ENCODE measurements around the gene ZNF346. TPM values are rescaled to one million over a fixed set of nuclear protein-coding genes. Genes with fewer than 3 reads are reported as not detected.

ZNF346 gene
- total RNA-seq, 1 donor, result 17.9 TPM

DNA sequence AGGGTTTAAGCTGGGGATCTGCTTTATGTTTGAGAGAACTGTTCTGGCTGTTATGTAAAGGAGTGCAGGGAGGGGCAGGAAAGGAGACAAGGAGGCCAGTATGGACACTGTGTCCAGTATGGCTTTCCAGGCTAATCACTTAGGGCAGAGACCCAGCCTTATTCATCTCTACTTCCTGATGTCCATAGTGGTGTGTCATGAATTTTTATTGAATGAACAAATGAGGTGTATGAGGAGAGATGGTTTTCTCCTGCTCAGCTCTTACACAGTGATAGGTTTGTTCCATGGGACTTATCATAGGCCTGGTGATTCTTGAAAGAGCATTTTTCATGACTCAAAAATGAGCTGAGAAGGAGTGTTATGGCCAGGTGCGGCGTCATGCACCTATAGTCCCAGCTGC is 43.7 kb downstream of the ZNF346 start:
- TF ChIP-seq, protein P1, sequence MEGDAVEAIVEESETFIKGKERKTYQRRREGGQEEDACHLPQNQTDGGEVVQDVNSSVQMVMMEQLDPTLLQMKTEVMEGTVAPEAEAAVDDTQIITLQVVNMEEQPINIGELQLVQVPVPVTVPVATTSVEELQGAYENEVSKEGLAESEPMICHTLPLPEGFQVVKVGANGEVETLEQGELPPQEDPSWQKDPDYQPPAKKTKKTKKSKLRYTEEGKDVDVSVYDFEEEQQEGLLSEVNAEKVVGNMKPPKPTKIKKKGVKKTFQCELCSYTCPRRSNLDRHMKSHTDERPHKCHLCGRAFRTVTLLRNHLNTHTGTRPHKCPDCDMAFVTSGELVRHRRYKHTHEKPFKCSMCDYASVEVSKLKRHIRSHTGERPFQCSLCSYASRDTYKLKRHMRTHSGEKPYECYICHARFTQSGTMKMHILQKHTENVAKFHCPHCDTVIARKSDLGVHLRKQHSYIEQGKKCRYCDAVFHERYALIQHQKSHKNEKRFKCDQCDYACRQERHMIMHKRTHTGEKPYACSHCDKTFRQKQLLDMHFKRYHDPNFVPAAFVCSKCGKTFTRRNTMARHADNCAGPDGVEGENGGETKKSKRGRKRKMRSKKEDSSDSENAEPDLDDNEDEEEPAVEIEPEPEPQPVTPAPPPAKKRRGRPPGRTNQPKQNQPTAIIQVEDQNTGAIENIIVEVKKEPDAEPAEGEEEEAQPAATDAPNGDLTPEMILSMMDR (IDR thresholded peaks at IDR 0.05; ENCODE audit: insufficient read depth, low read length), result no peak
- no peak overlapping the region for H3K4me3 ChIP-seq (ENCODE audit: low read depth, low read length)
- DNase-seq (ENCODE audit: low read depth), result no peak

- H3K4me3 ChIP-seq (ENCODE audit: low read depth, low read length), result no peak overlapping the region
- TF ChIP-seq, protein P1 (IDR thresholded peaks at IDR 0.05; ENCODE audit: insufficient read depth, low read length), result no peak
- DNase-seq (ENCODE audit: low read depth), result no peak
Measured at GRCh38 chr5:177067503-177067902, 45.0 kb downstream of the ZNF346 start.

DNA sequence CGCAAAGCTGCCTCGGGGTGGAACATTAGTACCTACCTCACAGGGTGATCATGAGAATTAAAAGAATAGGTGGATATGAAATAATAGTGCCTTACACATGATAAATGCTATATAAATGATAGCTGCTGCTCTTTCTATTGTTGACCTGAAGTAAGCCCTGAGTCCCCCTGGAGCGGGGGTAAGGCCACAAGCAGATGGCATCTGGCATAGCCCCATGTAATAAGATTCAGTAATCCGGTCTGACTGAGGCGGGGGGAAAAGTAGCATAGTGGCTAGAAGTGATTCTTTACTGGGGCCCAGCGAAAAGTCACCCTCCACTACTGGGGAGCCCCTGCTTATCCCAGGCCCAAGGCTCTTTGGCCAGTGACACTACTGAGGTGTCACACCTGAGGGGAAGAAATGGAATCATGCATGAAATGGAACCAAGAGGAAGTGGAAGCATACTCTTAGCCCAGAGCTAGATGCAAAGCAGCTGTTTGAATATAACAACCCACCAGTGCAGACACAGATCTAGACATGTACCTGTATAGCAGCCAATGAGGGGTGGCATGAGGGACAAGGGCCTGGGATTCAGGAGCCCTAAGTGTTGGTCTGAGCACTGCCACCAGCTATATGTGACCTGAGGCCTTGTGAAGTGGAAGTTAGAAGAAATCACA is 48.2 kb downstream of the ZNF346 start:
- no peak overlapping the region for H3K4me3 ChIP-seq (ENCODE audit: low read depth, low read length)
- TF ChIP-seq, protein P1 (IDR thresholded peaks at IDR 0.05; ENCODE audit: insufficient read depth, low read length), result no peak

DNA sequence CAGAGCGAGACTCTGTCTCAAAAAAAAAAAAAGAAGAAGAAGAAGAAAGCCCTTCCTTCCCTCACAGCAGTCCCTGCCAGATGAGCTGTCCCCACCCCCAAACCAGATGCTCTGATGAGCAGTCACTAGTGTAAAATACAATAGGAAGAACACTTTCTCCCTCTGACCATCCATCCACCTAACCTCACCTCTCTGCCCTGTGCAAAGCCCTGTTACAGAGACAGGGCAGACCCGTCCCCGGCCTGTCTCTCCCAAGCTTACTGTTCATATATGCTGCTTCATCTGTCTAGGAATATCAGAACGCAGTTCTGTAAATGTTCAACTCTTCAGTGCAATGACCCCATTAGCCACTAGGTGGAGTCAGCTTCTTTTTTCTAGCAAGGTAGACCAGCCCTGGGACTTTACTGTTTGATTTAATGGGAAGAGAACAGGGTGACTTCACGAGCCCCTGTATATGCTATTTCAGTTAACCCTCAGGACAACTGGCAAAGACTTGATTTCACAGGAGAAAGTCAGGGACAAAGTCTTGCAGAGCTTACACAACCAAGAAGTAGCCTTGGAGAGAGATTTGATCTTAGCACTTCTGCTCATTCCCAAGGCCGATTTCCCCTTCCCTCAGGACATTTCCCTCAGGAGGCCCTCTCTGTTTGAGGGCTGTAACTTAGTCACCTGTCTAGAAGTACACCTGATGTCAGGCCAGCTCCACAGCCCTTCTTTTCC is 49.3 kb downstream of the ZNF346 start:
- TF ChIP-seq, protein P1 (IDR thresholded peaks at IDR 0.05; ENCODE audit: insufficient read depth, low read length), result peak; percentile 90
- no peak overlapping the region for H3K4me3 ChIP-seq (ENCODE audit: low read depth, low read length)
- peak; percentile 87 for DNase-seq (ENCODE audit: low read depth)

More for the DNA sequence above, 48.2 kb downstream of the ZNF346 start:
- no peak for DNase-seq (ENCODE audit: low read depth)

DNA sequence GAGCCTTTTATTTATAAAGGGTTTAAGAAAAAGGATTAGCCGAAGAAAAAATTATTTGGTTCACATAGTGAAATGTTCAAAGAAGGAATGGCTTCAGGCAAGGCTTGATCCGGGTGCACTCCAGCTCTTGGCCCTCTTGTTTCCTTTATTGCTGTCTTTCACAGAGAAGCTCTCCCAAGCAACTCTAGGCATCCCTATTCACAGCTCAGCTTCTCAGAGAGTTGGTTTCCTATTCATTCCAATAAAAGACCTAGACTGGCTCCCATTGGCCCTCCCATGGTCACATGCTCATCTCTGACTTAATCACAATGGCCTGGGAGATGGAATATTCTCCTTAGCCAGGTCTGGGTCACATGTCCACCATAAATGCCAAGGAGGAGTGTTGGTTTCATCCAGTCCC is 54.8 kb downstream of the ZNF346 start:
- no peak overlapping the region for H3K4me3 ChIP-seq (ENCODE audit: low read depth, low read length)
- TF ChIP-seq, protein P1 (IDR thresholded peaks at IDR 0.05; ENCODE audit: insufficient read depth, low read length), result no peak
- DNase-seq (ENCODE audit: low read depth), result no peak

DNA sequence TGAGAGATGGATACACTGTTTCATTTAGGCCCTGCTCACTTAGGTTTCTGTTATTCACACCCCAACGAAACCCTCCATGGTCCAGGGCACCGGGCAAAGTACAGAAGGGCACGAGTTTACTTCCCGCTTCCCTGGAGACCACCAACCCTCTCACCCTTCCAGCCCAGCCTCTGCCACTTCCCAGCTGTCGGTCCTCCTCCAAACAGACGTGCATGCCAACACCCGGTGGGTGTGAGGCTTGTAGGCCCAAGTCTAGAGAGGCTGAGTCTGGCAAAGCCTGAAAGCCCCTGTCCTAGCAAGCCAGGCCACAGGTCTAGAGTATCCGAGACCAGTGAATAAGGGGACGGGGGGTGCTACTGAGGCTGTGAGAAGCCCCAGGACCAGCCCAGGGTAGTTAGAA is 57.1 kb downstream of the ZNF346 start:
- DNase-seq (ENCODE audit: low read depth), result no peak
- TF ChIP-seq, protein P1 (IDR thresholded peaks at IDR 0.05; ENCODE audit: insufficient read depth, low read length), result no peak
- no peak overlapping the region for H3K4me3 ChIP-seq (ENCODE audit: low read depth, low read length)

Data from fibroblast of the aortic adventitia (primary cell).